AG04450 (cell line): ENCODE results near the gene TYRO3. TPM values are rescaled to one million over a fixed set of nuclear protein-coding genes. Genes with fewer than 3 reads are reported as not detected.
"Not testable (repeated sequence)": the region's sequence is repeated elsewhere in the genome, so short reads cannot be mapped to it uniquely, and the experiment has no call there.

Experiments
- CTCF ChIA-PET: fragments of 300-600, 350-600 bp; formaldehyde crosslinking; extraction: SDS; loops from one replicate; lab custom pipeline; 2022; ENCODE audit warnings: antibody characterized with exemption, inconsistent platforms; lab: Charles Lee
- POLR2A ChIA-PET: fragments of 350-600 bp; formaldehyde crosslinking; extraction: SDS; loops from one replicate; lab custom pipeline; 2021; ENCODE audit warnings: antibody characterized with exemption, inconsistent platforms; lab: Yijun Ruan, JAX
- DNase-seq: peaks from one replicate; pipeline ENCODE4 v3.0.0-alpha.2; 2011; ENCODE audit warnings: low read depth, low spot score
- H3K27ac ChIP-seq: one replicate; pipeline ENCODE4 v1.5.1; 2012; ENCODE audit warnings: low read depth, low read length, control low read depth
- H3K27me3 ChIP-seq: one replicate; pipeline ENCODE4 v1.6.0; 2012; ENCODE audit warnings: low read length; ENCODE audit not compliant: control insufficient read depth, insufficient read depth
- H3K4me3 ChIP-seq: 2 replicates; pipeline ENCODE4 v1.5.1; 2011; ENCODE audit warnings: mild to moderate bottlenecking, low read depth, low read length, control low read depth
- H3K9me3 ChIP-seq: 2 replicates; pipeline ENCODE4 v1.5.1; 2012; ENCODE audit warnings: low read length; ENCODE audit not compliant: control insufficient read depth, insufficient read depth
- CTCF ChIP-seq: IDR thresholded peaks from 2 replicates; pipeline ENCODE4 v1.5.1; 2011; ENCODE audit warnings: low read depth, low read length, control low read depth, inconsistent platforms
- polyA plus RNA-seq: library from polyadenylated mRNA; depleted of rRNA; stranded (reverse); fragments of >200 nt; gene quantifications from 2 replicates; pipeline ENCODE4 v1.2.3, GENCODE V29; 2011

TYRO3 gene
- polyA plus RNA-seq, 1 experiment = 21.0 TPM

GRCh38 chr15:41568350-41569017 lies 9.5 kb downstream of the TYRO3 start:
- ChIA-PET POLR2A (interaction anchor here (0.6 to 1.0 kb wide), 5 partner anchors 9 to 163 kb away, joined by 3 to 4 read pairs (median 3); partner anchors contain the start of gene TYRO3), CTCF (interaction anchor here (1.0 kb wide), 1 partner anchor 17 kb away, joined by 3 read pairs; no protein-coding TSS in a partner anchor)
- Histone ChIP-seq H3K9me3 (no peaks in the 10 kb centered on the region), H3K27ac (peak overlapping the region; percentile 11), H3K27me3 (no peaks in the 10 kb centered on the region), H3K4me3 (no peak overlapping the region)
- no peak for TF ChIP-seq CTCF
- DNase-seq = no peak

GRCh38 chr15:41569232-41569631 lies 10.2 kb downstream of the TYRO3 start:
- H3K27me3 ChIP-seq, DNase-seq, H3K27ac ChIP-seq, H3K9me3 ChIP-seq, H3K4me3 ChIP-seq: not testable (repeated sequence)
- ChIA-PET CTCF (interaction anchor here (1.8 kb wide), 1 partner anchor 34 kb away, joined by 5 read pairs; no protein-coding TSS in a partner anchor), POLR2A (interaction anchor here (0.6 kb wide), 1 partner anchor 162 kb away, joined by 4 read pairs; no protein-coding TSS in a partner anchor)

- ChIA-PET POLR2A (no interaction called here), CTCF (interaction anchor here (1.8 kb wide), 1 partner anchor 33 kb away, joined by 5 read pairs; no protein-coding TSS in a partner anchor)
- H3K27me3 ChIP-seq = no peaks in the 10 kb centered on the region
- no peaks in the 10 kb centered on the region for H3K9me3 ChIP-seq
- no peak for DNase-seq
- no peak overlapping the region for H3K4me3 ChIP-seq
- no peak overlapping the region for H3K27ac ChIP-seq
- no peak for TF ChIP-seq CTCF
Observed at GRCh38 chr15:41570764-41571163, 11.8 kb downstream of the TYRO3 start.

GRCh38 chr15:41571948-41572347 lies 12.9 kb downstream of the TYRO3 start:
- H3K27me3 ChIP-seq = no peaks in the 10 kb centered on the region
- no peak for DNase-seq
- H3K27ac ChIP-seq = no peak overlapping the region
- ChIA-PET POLR2A (interaction anchor here (0.7 kb wide), 1 partner anchor 16 kb away, joined by 3 read pairs; no protein-coding TSS in a partner anchor), CTCF (interaction anchor here (1.3 kb wide), 1 partner anchor 14 kb away, joined by 4 read pairs; no protein-coding TSS in a partner anchor)
- H3K9me3 ChIP-seq = no peaks in the 10 kb centered on the region
- TF ChIP-seq CTCF = no peak
- H3K4me3 ChIP-seq = no peak overlapping the region

- Histone ChIP-seq H3K27ac (no peak overlapping the region), H3K27me3 (no peaks in the 10 kb centered on the region), H3K4me3 (no peak overlapping the region), H3K9me3 (no peaks in the 10 kb centered on the region)
- POLR2A ChIA-PET = no interaction called here
- DNase-seq = no peak
- TF ChIP-seq CTCF = no peak
- CTCF ChIA-PET = interaction anchor here (0.6 kb wide), 1 partner anchor 15 kb away, joined by 3 read pairs; no protein-coding TSS in a partner anchor
Observed at GRCh38 chr15:41572866-41573265, 13.9 kb downstream of the TYRO3 start.
